ENCODE results near the gene NECAB2.
A peak's percentile ranks its signal among the peaks of the same experiment; 100 is the strongest.

Gene NECAB2

GRCh38 chr16:83967838-83968305 is at the start of gene NECAB2:
TSS of gene NECAB2 (plus strand) at chr16:83968244. CDS start at chr16:83968649, 405 bp downstream.
- no peak for DNase-seq (ENCODE audit: low read depth)

GRCh38 chr16:83920894-83921491 is 47.1 kb upstream of the NECAB2 start:
- DNase-seq (ENCODE audit: low read depth): no peak

DNA sequence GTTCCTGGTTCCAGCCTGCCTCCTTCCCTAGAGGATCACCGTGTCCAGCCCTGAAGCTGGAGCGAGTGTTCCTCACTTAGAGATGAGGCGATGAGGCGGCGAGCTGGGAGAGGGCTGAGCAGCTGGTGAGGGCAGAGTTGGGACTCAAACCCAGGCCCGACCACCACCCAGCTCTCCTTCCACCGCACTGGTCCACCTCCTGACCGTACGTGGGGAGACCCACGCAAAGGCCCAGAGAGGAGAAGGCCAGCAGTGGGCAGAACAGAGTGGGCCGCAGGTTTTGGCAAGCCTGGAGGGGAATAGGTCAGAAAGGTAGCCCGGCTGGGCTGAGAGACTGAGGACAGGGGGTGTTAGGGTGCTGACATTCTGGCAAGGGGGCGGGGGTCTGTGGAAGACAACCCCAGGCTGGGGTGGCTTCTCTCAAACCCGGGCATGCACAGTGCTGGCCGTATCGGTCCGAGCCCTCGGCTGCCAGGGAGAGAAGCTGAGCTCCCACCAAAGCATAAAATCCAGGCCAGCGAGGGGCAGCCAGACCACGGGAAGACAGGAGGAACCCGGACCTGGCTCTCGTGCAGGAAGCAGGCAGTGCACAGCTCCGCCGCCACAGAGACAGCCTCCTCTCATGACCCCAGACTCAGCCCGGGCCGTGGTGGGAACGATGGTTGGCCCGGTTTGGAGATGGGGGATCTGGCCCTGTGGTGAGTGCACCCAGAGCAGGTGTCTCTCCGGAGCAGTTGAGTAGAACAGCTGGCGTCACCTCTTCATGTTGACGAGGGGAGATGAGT is 44.3 kb upstream of the NECAB2 start:
- no peak for DNase-seq (ENCODE audit: low read depth)

DNA sequence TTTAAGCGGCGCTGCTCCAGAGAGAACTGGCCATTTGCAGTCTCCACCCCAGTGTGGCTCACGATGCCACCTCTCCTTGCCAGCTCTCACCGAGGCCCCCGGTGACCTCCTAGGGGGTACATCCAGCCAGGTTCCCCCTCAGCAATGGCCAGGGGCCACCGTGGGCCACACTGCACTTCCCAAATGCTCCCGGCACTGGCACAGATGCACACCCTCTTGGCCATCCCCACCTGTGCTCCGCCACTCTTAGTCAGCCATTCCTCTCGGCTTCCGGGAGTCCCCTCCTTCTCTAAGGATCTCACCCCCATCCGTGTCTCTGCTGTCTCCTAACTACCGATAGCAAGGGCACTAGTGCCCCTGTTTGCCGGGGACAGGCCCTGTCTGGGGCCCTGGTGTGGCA is 43.4 kb upstream of the NECAB2 start:
- no peak for DNase-seq (ENCODE audit: low read depth)

DNA sequence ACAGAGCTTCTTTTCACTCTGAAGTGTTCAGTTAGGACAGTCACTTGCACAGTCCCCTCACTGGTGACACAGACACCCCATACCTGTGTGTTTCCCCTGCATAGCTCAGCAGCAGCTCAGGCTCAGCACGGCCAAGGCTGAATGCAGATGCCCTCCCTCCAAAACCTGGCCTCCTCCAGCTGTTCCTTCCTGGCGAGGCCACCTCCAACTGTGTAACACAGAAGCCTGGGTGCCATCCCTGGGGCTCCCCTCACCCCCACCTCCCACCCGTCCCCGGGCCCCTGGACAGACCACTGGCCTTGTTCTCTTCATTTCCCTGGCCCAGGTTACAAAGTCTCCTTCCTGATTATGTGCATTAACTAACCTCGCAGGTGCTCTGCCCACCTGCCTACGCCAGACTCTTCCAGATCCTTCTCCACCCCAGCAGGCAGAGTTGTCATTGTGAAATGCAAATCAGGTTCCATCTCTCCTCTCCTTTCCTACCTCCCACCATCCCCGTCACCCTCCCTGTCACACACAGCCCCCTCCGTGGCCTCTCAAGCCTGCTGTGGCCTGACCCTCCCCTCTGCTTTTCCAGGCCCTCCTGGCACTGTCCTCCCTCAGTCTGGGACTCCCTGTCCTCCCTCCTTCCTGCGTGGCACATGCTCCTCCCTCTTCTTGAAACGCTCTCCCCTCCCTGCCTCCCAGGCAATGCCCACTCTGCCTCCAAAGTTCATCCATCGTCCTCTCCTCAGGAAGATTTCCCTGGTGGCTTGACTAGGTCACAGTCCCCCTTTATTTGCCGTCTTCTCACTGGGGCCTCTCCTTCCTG is 42.7 kb upstream of the NECAB2 start:
- no peak for DNase-seq (ENCODE audit: low read depth)

DNA sequence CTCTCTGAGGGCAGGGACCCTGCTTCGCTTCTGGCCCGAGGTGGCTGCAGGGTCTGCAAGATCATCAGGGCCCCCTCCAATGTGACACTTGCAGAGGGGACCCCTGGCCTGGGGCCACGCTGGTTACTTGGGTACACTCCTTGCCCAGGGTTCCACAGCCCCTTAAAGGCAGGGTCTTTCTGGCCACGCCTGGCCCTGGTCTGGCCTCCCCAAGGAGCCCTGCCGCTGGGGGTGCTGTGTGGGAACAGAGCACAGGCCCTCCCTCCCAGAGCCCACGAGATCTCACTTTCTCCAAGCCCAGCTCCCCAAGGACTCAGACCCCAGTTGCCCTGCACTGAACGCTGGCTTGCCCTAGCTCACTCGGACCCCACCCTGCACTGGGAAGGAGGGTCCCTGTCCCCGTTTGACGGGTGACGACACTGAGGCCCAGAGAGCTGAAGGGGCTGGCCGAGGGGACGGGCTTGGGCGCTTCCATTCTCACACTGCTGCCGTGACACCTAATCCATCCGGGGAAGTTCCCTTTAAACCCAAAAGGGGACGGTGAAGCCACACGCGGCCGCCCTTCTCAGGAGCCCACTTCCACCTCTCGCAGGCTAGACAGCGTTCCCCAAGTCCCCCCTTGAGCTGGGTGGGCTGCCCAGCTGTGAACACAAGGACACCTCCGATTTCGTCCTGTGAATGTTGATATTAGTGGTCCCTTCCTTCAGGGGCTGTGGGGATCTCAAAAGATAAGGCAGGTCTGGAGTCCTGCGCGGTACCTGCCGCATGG is 41.9 kb upstream of the NECAB2 start:
- no peak for DNase-seq (ENCODE audit: low read depth)

GRCh38 chr16:83926726-83927397 is 41.2 kb upstream of the NECAB2 start:
- DNase-seq (ENCODE audit: low read depth): no peak

DNA sequence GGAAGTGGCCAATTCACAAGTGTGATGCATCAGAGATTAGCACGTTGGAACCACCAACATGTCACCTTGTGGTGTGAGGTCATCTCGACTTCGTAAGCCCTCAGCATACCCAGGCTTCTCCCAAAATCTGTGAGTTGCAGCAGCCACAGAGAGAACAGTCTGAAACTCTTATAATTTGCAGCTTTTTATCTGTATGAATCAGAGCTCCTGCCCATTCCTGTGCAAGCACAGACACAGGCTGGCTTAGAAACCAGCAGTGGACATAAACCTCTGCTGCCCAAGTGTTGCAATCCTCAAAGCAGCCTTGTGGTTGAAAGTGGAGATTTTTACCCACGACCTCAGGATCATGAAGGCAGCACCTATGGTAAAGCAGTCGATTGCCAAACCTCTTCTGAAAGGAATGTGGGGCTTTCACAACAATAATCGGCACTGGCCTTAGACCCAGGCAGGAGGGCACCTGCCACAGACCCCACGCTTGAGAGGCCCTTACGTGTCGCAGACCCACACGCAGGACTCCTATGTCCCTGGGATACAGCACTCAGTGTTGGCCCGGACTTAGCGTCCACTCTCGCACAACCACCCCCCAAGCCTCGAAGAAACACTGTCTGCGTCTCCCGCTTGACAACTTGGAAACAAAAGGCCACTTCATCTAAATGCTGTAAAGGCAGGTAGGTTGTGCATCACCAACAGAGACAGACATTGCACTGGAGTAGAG is 39.5 kb upstream of the NECAB2 start:
- DNase-seq (ENCODE audit: low read depth): peak; percentile 65

DNA sequence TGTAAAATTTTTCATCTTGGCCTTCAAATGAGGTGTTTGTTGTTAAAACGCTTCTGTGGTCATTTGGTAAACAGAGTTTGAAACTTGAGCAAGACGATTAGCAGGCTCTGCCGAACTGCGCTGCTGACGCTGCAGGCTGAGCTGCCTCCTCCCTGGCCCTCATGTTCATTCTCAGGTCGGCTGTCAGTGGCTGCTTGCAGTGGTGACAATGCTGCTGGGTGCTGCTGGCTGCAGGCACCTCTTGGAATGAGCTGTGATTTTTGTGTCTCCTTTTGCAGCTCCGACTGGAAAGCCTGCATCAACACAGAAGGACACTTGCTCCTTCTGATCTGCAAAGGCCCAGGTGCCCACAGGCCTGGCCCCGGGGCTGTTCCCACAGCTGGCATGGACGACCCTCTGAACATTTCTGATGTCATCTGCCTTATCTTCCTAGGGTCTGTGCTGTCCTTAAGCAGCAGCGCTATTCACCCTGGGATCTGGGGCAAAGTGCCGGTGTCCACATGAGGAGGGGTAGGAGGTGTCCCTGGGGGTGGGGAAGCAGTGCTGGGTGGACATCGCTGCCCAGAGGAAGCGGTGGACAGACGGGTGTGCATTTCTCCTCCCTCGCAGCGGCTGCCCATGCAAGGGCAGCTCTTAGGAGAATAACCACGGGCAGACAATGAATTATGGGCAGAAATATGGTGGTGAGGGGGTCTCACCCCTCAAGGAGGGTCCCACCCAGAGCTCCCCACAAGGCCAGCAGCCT is 38.1 kb upstream of the NECAB2 start:
- no peak for DNase-seq (ENCODE audit: low read depth)

- DNase-seq (ENCODE audit: low read depth): no peak
Measured at GRCh38 chr16:83930730-83931500, 37.1 kb upstream of the NECAB2 start.

GRCh38 chr16:83931556-83931955 is 36.5 kb upstream of the NECAB2 start:
- DNase-seq (ENCODE audit: low read depth): no peak

GRCh38 chr16:83932304-83932703 is 35.7 kb upstream of the NECAB2 start:
- DNase-seq (ENCODE audit: low read depth): no peak

- no peak for DNase-seq (ENCODE audit: low read depth)
Measured at GRCh38 chr16:83932955-83933673, 34.9 kb upstream of the NECAB2 start.

- DNase-seq (ENCODE audit: low read depth): peak; percentile 53
Measured at GRCh38 chr16:83933885-83934683, 34.0 kb upstream of the NECAB2 start.

DNA sequence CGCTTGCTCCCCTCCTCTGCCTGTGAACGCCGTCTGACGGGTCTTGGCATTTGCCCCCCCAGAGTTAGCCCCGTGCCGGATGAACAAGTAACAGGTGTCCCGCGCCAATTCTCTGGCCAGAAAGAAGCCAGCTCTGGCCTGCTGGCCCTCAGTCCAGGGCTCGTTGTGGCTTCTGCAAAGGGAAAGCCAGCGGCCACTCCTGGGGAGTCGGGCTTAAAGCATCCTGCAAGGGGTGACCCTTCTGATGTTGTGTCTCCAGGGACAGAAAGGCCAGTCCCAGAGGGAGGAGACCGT is 33.4 kb upstream of the NECAB2 start:
- no peak for DNase-seq (ENCODE audit: low read depth)

- DNase-seq (ENCODE audit: low read depth): no peak
Measured at GRCh38 chr16:83935005-83935857, 32.8 kb upstream of the NECAB2 start.

DNA sequence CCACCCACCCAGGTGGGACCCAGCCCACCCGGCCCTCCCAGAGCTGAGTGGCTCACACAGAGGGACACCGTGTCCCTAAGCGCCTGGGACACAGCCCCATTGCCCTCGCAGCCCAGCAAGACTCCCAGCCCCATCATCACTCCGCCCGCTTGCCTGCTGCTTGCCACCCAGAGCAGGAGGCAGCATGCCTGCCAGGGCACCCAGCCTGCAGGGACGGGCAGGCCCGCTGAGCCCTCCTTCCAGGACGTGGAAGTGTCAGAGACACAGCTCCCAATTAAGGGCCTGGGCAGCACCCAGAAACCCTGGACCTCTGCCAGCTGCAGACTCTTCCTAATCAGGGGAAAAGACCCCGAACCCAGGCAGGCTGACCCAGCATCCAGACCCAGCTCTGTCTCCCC is 32.2 kb upstream of the NECAB2 start:
- DNase-seq (ENCODE audit: low read depth): no peak
